T-helper 9 cell (primary cell): Measurements from ENCODE around the gene LUZP1.

Source experiments
- DNase-seq: peaks from one replicate; pipeline ENCODE4 v3.0.0-alpha.2; 2020

Gene LUZP1

DNA sequence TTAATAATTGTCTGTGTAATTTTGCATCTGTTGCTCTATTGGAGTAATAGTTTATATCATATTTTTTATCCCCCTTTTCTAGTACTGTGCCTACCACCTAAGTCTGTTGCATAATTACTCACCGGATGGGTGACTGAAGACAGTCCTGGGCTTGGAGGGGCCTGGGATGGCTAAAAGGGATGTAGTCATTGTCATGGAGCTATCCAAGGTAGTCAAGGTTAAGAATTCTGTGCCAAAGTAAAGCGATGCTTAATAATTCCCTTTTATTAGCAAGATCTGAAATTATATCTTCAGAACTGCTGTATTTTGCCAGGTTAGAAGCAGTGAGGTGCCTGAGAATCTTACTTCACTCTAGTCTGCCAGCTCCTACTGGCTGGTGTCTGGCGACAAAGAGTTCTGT lies 87.8 kb downstream of the LUZP1 start:
- DNase-seq: no peak

- no peak for DNase-seq
Measured at GRCh38 chr1:23079025-23079424, 89.6 kb downstream of the LUZP1 start.

DNA sequence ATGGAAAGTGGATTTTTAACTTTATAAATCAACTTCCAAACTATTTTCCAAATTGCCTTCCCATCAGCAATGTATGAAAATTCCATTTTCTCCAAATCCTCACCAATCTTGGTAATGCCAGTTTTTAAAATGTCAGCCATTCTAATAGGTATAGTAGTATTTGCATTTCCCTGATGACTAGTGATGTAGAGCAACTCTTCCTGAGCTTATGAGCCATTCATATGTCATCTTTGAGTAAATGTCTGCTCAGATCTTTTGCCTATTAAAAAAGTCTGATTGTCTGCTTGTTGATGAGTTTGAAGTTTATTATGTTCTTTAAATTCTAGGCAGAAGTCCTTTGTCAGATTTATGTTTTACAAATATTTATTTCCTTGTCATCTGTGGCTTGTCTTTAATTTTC lies 94.6 kb downstream of the LUZP1 start:
- no peak for DNase-seq

- DNase-seq: no peak
Measured at GRCh38 chr1:23069675-23070074, 99.0 kb downstream of the LUZP1 start.

GRCh38 chr1:23069149-23069548 lies 99.5 kb downstream of the LUZP1 start:
- no peak for DNase-seq

DNA sequence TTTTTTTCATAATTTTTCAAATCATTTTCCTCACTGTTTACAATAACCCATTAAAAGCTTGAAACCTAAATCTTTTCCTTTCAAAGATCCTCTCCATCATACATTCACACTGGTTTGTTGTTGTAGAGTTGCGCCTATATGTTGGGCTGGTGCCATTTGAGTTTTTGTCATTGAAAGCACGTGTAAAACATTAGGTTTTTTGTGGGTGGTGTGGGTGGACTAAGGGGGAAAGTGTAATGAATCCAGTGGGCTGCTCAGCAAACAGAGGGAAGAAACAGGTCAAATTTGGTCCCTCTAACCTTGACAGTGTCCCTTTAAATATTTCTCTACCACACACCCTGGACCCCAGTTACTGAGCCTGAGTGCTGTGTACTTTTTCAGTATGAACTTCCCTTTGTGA lies 102.6 kb downstream of the LUZP1 start:
- DNase-seq: no peak

GRCh38 chr1:23065385-23065784 lies 103.3 kb downstream of the LUZP1 start:
- no peak for DNase-seq

DNA sequence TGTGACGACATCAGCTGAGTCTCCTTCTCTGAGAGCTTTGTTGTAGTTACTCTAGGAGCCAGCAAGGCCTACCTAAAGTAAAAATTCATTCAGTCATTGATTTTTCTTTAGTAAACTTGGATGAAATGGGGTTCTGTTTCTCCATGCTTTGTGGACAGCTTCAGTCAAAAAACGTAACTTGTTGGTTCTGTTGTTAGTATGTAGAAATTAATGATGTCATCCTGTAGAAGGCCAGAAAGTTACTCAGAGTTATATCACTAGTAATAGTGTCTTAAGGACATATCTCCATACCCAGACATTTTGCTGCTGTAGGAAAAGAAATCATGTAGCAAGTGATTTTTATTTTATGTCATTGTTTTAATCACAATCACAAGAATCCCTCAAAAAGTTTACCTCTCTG lies 106.4 kb downstream of the LUZP1 start:
- no peak for DNase-seq

GRCh38 chr1:23057301-23057700 lies 111.4 kb downstream of the LUZP1 start:
- DNase-seq: no peak

DNA sequence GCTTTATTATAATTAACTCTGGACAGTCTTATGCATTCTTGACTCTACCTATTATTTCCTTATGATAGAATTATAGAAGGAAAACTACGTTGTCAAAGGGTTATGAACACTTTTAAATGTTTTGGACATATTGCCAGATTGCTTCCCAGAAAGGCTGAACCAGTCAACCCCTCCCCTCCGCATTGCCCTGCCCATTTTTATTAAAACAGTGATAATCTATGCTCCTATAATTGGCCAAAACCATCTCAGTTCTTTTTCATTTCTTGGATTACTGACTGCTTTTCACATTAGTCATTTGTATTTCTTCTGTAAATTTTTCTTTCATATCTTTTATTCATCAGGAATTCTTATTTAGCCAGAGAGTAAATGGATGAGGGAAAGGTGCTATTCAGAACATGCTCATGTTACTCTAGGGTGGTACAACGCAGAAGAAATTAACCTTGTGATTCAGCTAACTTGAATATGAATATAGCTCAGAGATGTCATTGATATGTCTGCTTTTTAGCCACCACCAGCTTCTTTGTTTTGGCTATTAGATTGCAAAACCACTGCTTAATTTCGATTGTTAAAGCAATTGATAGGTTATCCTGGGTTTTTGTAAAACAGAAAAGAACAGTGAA lies 117.3 kb downstream of the LUZP1 start:
- DNase-seq: no peak

DNA sequence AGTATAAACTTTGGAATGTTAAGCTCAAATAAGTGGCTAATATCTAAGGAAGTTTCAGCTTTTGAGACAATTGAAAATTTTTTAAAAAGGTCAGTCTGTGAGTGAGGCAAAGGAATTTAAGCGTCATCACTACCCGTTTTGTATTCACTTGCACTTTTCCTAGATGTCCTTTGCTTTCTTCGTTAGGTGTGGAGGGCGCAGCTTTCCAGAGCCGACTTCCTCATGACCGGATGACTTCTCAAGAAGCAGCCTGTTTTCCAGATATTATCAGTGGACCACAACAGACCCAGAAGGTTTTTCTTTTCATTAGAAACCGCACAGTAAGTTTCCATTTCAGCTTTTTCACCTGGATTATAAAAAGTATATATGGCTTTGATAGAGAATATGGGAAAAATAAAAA lies 118.5 kb downstream of the LUZP1 start:
- DNase-seq: no peak

- no peak for DNase-seq
Measured at GRCh38 chr1:23044035-23044434, 124.6 kb downstream of the LUZP1 start.

DNA sequence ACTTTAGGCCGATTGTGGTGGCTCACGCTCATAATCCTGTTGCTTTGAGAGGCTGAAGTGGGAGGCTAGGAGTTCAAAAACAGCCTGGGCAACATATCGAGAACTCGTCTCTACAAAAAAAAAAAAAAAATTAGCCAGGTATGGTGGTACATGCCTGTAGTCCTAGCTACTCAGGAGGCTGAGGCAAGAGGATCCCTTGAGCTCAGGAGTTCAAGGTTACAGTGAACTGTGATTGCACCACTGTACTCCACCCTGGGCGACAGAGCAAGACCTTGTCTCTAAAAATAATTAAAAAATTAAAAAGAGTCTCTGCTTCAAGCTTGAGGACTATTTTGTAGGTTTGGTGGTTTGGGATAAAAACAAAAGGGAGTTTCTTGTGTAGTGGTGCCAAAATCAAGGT lies 128.1 kb downstream of the LUZP1 start:
- no peak for DNase-seq

GRCh38 chr1:23039308-23039826 lies 129.3 kb downstream of the LUZP1 start:
- no peak for DNase-seq

- no peak for DNase-seq
Measured at GRCh38 chr1:23037081-23037740, 131.4 kb downstream of the LUZP1 start.

DNA sequence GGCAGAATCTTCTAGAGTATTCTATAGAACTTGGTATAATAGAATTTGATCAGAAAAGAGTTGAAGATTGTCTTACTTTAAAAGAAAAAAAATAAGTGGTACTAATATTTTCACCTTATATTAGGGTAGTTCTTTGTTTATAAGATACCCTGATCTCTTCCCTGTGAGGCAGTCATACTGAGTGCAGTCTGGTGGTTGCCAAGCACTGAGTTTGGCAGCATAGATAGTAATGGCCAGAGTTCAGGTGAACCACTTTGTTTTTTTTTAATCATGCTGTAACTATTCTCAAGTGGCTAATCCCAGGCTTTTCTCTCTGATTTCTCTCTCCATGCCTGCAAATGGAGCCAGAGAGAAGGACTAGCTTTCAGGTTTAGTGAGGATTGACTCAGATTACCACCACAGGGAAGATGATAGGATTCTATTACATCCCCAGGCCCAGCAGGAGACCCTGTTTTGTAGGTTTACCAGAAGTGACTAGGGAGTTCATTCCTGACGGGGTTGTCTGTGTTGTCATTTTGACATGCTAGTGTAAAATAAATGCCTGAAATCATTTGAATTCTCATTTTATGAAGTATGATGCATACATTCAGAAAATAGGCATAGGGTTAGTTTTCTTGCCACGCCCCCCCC lies 132.7 kb downstream of the LUZP1 start:
- DNase-seq: no peak
